ENCODE data around the gene LDLRAD3.
"Not testable (repeated sequence)": the region's sequence is repeated elsewhere in the genome, so short reads cannot be mapped to it uniquely, and the experiment has no call there.

The LDLRAD3 gene

DNA sequence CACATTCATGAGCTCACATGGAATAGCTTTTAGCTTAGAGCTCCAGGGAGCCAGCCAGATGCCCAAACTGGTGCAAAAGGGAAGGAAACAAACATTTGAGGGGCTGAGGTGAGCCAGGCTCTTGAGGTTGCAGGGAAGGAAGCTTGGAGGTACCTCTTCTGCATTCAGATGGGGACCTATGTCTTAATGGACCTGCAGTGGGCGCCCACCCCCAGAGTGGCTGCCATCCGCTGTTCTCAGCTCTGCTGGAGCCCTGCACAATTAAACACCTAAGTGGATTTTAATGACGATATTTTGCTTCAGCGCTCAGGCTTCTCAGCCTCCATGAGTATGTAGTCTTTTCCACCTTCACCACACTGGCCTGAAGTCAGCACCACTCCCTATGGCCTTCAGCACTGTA lies 100.8 kb downstream of the LDLRAD3 start:
- no peak for DNase-seq (ENCODE audit: low read depth in 2 of 2, low spot score in 1 of 2)

DNA sequence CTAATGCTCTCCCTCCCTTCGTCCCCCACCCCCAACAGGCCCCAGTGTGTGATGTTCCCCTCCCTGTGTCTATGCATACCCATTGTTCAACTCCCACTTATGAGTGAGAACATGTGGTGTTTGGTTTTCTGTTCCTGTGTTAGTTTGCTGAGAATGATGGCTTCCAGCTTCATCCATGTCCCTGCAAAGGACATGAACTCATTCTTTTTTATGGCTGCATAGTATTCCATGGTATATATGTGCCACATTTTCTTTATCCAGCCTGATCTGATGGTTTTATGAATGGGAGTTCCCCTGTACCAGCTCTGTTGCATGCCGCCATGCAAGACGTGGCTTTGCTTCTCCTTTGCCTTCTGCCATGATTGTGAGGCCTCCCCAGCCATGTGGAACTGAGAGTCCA lies 102.1 kb downstream of the LDLRAD3 start:
- DNase-seq (ENCODE audit: low read depth in 2 of 2, low spot score in 1 of 2), result not testable (repeated sequence)

DNA sequence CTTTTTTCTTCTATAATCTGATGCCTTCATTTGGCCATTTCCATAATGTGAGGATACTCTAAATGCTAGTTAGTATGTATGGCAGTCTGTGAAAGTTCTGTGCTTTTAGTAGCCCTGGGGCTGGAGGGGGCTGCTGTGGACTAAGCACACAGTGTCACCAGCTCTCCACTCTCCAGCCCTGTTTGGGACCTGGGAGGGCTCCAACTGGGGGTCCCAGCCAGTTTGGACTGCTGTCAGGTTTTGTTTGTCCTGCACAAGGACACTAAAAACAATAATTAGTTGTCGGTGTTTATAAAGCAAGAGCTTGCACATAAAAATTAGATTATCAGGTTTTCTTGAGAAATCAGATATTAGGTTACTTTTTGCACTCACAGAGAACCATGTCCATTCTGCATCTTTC lies 103.1 kb downstream of the LDLRAD3 start:
- DNase-seq (ENCODE audit: low read depth in 2 of 2, low spot score in 1 of 2), result no peak

DNA sequence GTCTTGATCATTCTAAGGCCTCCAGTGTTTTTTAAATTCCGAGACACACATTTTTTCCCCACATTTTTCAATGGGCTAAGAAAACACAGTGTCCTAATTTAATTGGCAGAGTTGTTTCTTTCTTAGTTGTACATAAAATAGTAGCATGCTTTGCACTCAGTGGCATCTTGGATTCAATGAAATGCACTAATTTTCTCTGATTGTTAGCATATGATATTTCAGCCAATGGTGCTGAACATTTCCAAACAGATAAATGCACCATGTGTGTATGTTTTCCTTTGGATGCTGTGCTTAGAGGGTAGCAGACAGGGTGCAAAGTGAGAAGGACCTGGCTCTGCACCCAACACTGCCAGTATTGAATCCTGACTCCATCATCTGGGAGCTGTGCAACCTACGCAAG lies 103.5 kb downstream of the LDLRAD3 start:
- no peak for DNase-seq (ENCODE audit: low read depth in 2 of 2, low spot score in 1 of 2)

DNA sequence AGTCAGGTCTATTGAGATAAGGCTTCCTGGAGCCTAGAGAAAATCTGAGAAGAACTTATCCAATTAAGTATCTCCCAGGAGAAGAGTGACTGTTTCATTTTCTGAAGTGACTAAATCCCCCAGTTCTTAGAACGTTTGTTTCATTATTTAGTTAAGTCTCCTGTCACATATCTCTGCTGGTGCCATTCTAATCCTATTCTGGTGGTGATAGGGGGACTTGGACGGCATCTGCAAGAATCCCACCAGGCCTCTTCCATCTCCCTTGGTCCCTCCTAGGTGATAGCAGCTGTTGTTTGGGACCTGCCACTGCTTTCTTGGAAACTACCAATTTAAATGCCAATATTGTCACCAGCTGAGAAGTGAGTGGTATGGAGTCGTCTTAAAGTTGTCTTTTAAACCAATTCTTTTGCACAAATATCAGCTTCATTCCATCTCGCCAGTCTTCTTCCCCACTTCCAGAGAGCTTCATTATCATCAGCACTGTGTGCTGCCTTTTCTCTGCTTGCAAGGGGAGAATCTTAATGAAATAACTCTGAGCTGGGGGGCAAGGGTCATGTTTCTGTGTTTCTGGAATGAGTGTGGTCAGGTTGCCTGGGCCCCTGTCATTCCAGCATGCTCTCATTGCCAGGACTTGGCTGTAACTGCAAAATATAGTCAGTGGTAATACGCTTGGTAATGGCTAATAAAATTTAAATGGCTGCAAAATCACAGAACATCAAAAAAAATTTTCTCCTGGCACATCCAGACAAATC lies 104.8 kb downstream of the LDLRAD3 start:
- no peak for DNase-seq (ENCODE audit: low read depth in 2 of 2, low spot score in 1 of 2)

DNA sequence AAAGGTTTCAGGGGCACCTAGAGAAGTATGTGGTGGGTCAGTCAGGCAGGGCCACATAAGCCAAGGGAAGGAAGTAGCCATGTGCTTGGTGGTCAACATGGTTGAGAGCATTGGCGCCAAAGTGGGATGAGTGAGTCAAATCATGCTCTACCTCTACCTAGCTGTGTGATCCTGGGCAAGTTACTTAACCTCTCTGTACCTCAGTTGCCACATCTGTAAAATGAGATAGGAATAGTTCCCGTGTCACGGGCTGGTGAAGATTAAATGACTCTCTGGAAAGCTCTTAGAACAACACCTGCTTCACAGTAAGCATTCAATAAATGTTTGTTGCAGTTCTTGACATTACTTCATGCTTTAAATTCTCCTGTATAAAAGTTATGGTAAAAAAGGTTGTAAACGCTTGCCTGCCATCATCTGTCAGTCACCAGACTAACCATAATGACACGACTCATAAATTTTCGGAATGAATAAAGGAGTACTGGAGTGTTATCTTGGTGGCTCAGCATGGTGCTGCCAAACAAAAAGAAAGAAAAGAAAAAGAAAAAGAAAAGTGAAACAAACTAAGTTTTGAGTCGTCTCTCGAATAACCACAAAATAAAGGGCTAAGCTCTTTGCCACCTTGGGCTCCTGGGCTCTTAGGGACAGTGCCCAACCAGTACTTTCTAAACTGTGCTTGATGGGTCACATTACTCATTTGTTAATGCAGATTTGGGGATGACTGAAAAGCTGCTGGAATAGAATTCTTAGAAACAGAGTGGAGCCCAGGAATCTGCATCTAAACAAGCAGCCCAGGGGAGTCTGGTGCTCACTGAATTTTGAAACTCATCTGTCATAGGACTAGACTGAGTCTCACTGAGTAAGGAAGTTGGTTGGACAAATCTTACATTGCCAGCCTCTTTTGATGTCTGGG lies 107.6 kb downstream of the LDLRAD3 start:
- no peak for DNase-seq (ENCODE audit: low read depth in 2 of 2, low spot score in 1 of 2)

GRCh38 chr11:36053281-36053680 lies 109.4 kb downstream of the LDLRAD3 start:
- DNase-seq (ENCODE audit: low read depth in 2 of 2, low spot score in 1 of 2), result no peak

GRCh38 chr11:36053862-36054261 lies 110.0 kb downstream of the LDLRAD3 start:
- no peak for DNase-seq (ENCODE audit: low read depth in 2 of 2, low spot score in 1 of 2)

DNA sequence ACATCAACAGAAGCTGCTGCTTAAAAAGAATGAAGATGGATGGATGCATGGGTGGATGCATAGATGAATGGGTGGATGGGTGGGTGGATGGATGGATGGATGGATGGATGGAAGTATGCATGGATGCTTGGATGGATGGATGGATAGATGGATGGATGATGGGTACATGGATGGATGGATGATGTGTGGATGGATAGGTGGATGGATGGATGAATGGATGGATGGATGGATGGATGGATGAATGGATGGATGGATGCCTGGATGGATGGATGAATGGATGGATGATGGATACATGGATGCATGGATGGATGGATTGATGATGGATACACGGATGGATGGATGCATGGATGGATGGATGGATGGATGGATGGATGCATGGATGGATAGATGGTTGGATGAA lies 110.8 kb downstream of the LDLRAD3 start:
- no peak for DNase-seq (ENCODE audit: low read depth in 2 of 2, low spot score in 1 of 2)

DNA sequence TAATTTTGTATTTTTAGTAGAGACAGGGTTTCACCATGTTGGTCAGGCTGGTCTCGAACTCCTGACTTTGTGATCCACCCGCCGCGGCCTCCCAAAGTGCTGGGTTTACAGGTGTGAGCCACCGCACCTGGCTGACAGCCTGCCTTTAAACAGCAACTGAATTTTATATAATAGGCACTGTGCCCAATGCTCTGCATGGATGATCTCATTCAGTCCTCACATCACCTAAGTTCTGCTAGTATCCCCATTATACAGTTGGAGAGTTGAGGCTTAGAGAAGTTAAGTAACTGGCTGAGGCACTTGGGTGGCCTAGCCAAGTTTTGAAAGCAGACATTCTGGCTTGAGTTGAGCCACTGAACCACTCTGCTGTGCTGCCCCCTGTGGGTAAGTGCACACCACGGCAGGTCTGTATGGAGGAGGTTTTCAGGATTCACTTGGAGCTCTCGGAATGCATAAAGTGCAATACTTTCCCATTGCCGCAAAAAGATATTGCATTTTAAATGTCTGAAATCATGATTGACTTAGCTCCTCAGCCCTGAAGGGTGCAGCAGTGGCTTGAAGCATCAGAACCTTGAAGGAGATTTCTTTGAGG lies 112.4 kb downstream of the LDLRAD3 start:
- DNase-seq (ENCODE audit: low read depth in 2 of 2, low spot score in 1 of 2), result no peak

GRCh38 chr11:36057379-36058042 lies 113.6 kb downstream of the LDLRAD3 start:
- DNase-seq (ENCODE audit: low read depth in 2 of 2, low spot score in 1 of 2), result no peak

- DNase-seq (ENCODE audit: low read depth in 2 of 2, low spot score in 1 of 2), result no peak
Observed at GRCh38 chr11:36059660-36060059, 115.8 kb downstream of the LDLRAD3 start.

DNA sequence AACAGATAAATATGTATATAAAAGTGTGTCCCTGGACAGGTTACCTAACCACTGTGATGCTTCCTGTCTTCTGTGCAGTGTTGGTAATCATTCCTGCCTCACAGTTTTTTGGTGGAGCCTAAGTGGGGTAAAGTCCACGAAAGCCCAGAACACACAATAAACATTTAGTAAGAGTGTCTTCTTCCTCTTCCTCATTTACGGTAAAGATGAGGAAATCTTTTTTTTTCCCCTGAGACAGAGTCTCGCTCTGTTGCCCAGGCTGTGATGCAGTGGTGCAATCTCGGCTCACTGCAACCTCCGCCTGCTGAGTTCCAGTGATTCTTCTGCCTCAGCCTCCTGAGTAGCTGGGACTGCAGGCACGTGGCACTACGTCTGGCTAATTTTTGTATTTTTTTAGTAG lies 117.1 kb downstream of the LDLRAD3 start:
- DNase-seq (ENCODE audit: low read depth in 2 of 2, low spot score in 1 of 2), result no peak

GRCh38 chr11:36061471-36061870 lies 117.6 kb downstream of the LDLRAD3 start:
- DNase-seq (ENCODE audit: low read depth in 2 of 2, low spot score in 1 of 2), result no peak

DNA sequence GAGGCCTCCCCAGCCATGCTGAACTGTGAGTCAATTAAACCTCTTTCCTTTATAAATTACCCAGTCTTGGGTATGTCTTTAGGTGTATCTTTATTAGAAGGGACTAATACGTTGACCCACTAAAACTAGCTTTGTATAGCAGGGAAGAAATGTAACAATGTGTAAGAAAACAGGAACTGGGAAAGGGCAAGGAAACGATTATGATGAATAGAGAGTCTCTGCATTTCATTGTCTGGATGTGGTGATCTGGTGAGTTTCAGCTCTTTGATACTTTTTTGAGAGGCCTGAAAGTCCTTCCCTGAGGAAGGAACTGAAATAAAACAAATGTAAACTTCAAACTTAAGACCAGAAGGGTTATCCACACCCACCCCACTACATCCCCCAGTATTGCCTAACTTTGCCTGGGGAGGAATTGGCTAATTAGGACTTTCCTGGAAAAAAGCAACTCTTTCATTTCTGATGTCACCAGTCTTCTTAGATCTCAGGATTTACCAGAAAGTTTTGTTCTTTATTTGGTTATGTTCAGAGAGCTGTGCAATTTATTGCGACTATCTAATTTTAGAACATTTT lies 119.0 kb downstream of the LDLRAD3 start:
- DNase-seq (ENCODE audit: low read depth in 2 of 2, low spot score in 1 of 2), result no peak

GRCh38 chr11:36065436-36065835 lies 121.6 kb downstream of the LDLRAD3 start:
- DNase-seq (ENCODE audit: low read depth in 2 of 2, low spot score in 1 of 2), result no peak

DNA sequence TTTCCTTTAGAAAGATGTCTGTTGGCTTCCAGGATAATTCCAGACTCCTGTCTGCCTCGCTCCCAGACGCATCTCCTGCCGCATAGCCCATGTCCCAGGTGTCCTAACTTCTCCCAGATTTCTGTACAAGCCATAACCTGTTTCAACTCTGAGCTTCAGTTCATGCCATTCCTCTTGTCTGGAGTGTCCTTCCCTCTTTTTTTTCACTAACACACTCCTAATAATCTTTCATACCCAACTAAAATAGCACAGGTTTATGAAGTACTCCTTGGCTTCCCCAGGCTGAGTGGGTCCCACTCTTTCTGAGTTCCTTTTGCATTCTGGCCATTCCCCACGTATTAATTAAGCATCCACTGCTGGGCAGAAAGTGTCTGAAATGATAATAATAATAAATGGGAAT lies 123.0 kb downstream of the LDLRAD3 start:
- DNase-seq (ENCODE audit: low read depth in 2 of 2, low spot score in 1 of 2), result no peak

DNA sequence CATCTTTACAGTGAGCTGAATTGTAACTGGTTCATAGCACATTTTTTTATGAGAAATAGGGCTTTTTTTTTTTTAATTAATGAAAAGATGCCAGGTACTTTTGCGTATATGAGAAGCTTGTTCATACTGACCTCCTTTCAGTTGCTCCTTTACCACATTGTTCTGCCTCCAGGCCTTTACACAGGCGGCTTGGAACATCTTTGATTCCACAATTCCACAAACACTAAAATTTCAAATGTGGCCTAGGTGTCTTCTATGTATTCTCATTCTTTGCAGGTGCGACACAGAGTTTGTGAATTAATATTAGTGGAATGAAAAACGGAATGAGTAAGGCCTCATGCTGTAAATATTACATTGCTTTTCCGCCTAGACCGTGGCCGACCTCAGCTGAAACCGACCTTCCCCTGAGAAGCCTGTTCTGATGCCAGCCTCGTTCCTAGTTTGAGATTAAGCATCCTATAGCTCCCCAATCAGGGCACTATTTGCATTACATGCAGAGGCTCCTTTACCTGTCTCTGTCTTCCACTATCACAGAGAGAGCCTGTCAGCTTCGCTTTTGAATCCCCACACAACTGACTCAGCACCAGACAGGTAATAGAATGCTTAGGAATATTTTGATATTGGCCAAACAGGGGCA lies 125.8 kb downstream of the LDLRAD3 start:
- no peak for DNase-seq (ENCODE audit: low read depth in 2 of 2, low spot score in 1 of 2)

GRCh38 chr11:36070213-36070953 lies 126.5 kb downstream of the LDLRAD3 start:
- DNase-seq (ENCODE audit: low read depth in 2 of 2, low spot score in 1 of 2), result no peak

GRCh38 chr11:36070954-36071330 lies 127.1 kb downstream of the LDLRAD3 start:
- no peak for DNase-seq (ENCODE audit: low read depth in 2 of 2, low spot score in 1 of 2)
